ENCODE measurements around the gene SLC35A1.
A peak's percentile ranks its signal among the peaks of the same experiment; 100 is the strongest.

Gene SLC35A1

GRCh38 chr6:87534377-87535047, 61.7 kb downstream of the SLC35A1 start:
- H3K9me3 Mint-ChIP-seq: no peaks in the 10 kb centered on the region
- H3K27ac Mint-ChIP-seq: no peak overlapping the region
- H3K36me3 Mint-ChIP-seq (ENCODE audit: low read depth): peaks cover 38% of the 10 kb centered on the region
- H3K4me1 Mint-ChIP-seq: no peaks in the 10 kb centered on the region
- no peaks in the 10 kb centered on the region for H3K27me3 Mint-ChIP-seq (ENCODE audit: low read depth)
- TF ChIP-seq CTCF (IDR thresholded peaks at IDR 0.05; ENCODE audit: unreplicated experiment in 3 of 3): no peak
- no peak overlapping the region for H3K4me3 Mint-ChIP-seq

- no peaks in the 10 kb centered on the region for H3K27me3 Mint-ChIP-seq (ENCODE audit: low read depth)
- no peak for TF ChIP-seq CTCF (IDR thresholded peaks at IDR 0.05; ENCODE audit: unreplicated experiment in 3 of 3)
- peaks cover 52% of the 10 kb centered on the region for H3K36me3 Mint-ChIP-seq (ENCODE audit: low read depth)
- no peak overlapping the region for H3K27ac Mint-ChIP-seq
- H3K9me3 Mint-ChIP-seq: no peaks in the 10 kb centered on the region
- peaks cover 4% of the 10 kb centered on the region for H3K4me1 Mint-ChIP-seq
- H3K4me3 Mint-ChIP-seq: no peak overlapping the region
Measured at GRCh38 chr6:87538510-87539260, 65.9 kb downstream of the SLC35A1 start.

GRCh38 chr6:87539554-87539953, 66.8 kb downstream of the SLC35A1 start:
- H3K36me3 Mint-ChIP-seq (ENCODE audit: low read depth): peaks cover 50% of the 10 kb centered on the region
- TF ChIP-seq CTCF (IDR thresholded peaks at IDR 0.05; ENCODE audit: unreplicated experiment in 3 of 3): no peak
- H3K4me1 Mint-ChIP-seq: peaks cover 4% of the 10 kb centered on the region
- no peaks in the 10 kb centered on the region for H3K27me3 Mint-ChIP-seq (ENCODE audit: low read depth)
- no peak overlapping the region for H3K27ac Mint-ChIP-seq
- no peak overlapping the region for H3K4me3 Mint-ChIP-seq
- no peaks in the 10 kb centered on the region for H3K9me3 Mint-ChIP-seq

- TF ChIP-seq CTCF (IDR thresholded peaks at IDR 0.05; ENCODE audit: unreplicated experiment in 3 of 3): no peak
- Mint-ChIP-seq H3K27me3 (ENCODE audit: low read depth) (no peaks in the 10 kb centered on the region), H3K4me1 (peaks cover 4% of the 10 kb centered on the region), H3K9me3 (no peaks in the 10 kb centered on the region), H3K36me3 (ENCODE audit: low read depth) (peaks cover 58% of the 10 kb centered on the region), H3K4me3 (peak overlapping the region in 2 of 3 experiments; percentile 2 to 26), H3K27ac (peak overlapping the region; percentile 85 to 95 (median 86))
Measured at GRCh38 chr6:87540539-87540938, 67.8 kb downstream of the SLC35A1 start.

GRCh38 chr6:87541041-87541440, 68.3 kb downstream of the SLC35A1 start:
- H3K27ac Mint-ChIP-seq: peak overlapping the region in 2 of 3 experiments; percentile 86 to 95
- H3K27me3 Mint-ChIP-seq (ENCODE audit: low read depth): no peaks in the 10 kb centered on the region

More at GRCh38 chr6:87541041-87541440, 68.3 kb downstream of the SLC35A1 start:
- TF ChIP-seq CTCF (IDR thresholded peaks at IDR 0.05; ENCODE audit: unreplicated experiment in 3 of 3): no peak
- no peaks in the 10 kb centered on the region for H3K9me3 Mint-ChIP-seq
- peaks cover 60% of the 10 kb centered on the region for H3K36me3 Mint-ChIP-seq (ENCODE audit: low read depth)
- no peak overlapping the region for H3K4me3 Mint-ChIP-seq
- peaks cover 4% of the 10 kb centered on the region for H3K4me1 Mint-ChIP-seq
